ENCODE results near the gene HPS1. TPM values are rescaled to one million over a fixed set of nuclear protein-coding genes. Genes with fewer than 3 reads are reported as not detected.

HPS1 gene
- total RNA-seq, 1 experiment from 2014 or later: 20.4 TPM

- DNase-seq (ENCODE audit: low spot score): peak; percentile 23
Observed at GRCh38 chr10:98463976-98464754, 17.4 kb upstream of the HPS1 start.

- no peak for DNase-seq (ENCODE audit: low spot score)
Observed at GRCh38 chr10:98463016-98463415, 16.3 kb upstream of the HPS1 start.

- DNase-seq (ENCODE audit: low spot score): no peak
Observed at GRCh38 chr10:98461500-98461842, 14.7 kb upstream of the HPS1 start.

DNA sequence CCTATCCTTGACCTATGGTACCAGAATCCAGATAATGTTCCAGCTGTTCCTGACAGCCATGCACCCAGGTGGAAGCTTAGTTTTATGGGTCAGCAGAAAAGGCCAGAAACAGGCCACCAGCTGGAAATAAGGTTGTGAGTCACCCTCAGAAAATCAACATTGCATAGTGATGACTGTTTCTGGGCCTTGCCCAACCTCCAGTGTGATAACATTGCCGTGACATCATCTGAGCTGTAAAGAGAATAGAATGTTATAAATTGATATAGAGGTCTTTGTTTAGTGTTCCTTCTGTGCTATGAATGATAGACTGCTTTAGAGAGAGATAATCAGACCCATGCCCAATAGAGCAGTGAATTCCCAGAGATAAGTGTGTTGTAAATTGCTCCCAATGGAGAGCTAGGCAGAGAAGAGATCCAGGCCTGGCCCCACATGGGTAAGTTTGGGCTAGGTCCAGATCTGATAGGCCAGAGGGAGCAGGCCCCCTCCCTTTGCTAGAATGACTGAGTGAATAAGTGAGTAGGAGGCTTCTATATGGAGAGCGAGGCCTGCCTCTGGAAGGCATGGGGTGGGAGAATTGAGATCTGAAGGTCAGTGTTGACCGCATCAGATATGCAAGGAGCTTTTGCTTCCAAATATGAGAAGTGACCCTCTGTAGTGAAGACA lies 14.2 kb upstream of the HPS1 start:
- peak; percentile 90 for DNase-seq (ENCODE audit: low spot score)

DNA sequence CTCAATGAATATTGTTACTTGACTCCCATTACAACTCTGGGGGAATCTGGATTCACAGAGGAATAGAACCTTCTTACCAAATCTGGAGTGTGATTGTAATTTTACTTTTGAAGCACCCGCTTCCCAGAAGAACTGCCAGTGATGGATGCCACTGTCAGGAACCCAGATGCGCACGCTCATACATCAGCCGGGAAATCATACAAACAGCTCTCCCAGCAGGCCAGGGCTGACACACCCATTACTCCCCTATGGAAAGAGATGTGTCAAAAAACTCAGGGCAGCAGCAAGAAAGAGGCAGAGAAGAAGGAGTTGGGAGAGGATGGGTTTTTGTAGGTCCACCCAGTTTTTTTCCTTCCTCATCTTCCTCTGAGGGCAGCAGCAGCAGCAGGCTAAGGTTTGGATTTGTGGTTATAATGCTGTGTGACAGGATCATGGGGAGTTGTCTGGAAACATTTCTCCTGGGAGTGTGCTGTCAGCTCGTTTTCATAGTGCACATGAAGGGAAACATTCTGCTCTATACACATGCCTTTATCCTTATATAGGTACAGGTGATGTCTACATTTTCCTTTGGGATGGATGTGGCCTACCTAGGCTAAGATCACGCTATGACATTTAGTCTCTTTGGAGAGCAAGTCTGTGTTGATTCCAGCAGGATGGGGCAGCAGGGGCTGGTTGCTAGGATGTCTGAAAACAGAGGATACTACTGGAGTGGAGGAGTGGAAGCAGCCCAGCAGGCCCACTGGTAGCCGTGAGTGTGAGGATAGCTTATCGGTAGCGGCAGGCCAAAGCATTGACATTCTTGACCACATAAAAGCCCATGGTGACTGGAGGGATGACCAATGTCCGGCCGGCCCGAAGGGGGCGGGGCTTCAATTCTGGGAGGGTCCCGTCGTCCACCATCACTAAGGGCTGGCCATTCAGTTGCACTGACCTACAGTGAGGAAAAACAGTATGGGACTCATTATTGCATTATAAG lies 12.4 kb upstream of the HPS1 start:
- DNase-seq (ENCODE audit: low spot score): no peak

- no peak for DNase-seq (ENCODE audit: low spot score)
Observed at GRCh38 chr10:98457721-98458120, 11.0 kb upstream of the HPS1 start.

GRCh38 chr10:98456686-98457482 lies 10.1 kb upstream of the HPS1 start:
- DNase-seq (ENCODE audit: low spot score): no peak

- DNase-seq (ENCODE audit: low spot score): no peak
Observed at GRCh38 chr10:98456043-98456570, 9.4 kb upstream of the HPS1 start.

DNA sequence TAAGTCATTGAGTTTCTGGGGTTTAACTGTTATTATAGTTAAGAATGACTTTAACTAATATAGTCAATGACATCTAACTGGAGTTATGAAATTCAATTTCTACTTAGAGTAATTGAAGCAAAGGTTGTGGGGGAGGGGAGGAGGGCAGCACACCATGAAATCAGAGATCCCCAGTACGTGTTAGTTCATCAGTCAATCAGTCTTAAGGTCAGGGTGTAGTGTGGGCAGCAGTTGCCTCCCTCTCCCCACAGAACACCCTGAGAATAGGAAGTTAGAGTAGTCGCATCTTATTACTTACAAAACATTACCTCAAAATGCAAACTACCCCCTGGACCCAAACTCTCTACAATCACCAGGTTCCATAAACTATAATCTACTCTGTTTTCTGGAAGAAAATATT lies 7.0 kb upstream of the HPS1 start:
- DNase-seq (ENCODE audit: low spot score): no peak

DNA sequence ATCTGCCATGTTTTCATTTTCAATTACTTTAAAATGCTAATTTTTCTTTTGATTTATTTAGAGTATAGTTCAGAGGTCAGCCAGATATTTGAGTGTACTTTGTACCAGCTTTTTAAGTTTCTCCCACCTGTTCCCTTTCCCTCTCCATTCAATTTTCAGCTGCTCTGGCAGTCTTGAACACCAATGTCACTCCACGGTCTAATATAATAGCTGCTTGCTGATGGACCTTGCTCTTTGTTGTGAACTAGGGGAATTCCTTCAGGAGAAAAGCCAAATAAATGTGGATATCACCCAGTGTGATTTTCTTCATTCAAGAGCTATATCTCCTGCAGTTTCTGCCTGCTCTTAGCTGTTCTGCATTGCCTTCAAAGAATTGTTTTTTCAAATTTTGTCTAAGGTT lies 3.9 kb upstream of the HPS1 start:
- no peak for DNase-seq (ENCODE audit: low spot score)

- no peak for DNase-seq (ENCODE audit: low spot score)
Observed at GRCh38 chr10:98449287-98449686, 2.6 kb upstream of the HPS1 start.

DNA sequence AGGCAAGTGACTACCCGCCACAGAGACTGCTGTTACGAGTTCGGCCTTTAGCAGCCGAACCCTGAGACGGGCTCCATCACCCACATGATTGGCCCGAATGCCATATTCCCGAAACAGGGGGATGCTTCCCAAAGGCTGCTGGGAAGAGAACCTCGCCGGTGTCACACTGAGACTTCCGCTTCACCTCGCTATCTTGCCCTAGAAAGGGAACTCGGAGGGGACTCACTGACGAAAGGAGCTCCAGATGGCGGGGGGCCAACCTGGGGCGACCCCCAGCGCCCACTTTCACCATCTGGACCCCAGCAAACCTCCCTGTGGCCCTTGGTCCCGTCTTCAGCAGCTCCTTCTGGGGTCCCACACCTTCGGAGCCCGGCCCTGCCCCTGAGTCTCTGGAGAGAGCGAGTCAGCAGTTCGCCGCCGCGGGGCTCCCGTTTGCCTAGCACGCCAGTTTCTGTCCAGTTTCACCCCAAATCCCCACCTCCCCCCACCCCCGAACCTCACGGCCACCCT lies 529 bp downstream of the HPS1 start:
- DNase-seq (ENCODE audit: low spot score): no peak

DNA sequence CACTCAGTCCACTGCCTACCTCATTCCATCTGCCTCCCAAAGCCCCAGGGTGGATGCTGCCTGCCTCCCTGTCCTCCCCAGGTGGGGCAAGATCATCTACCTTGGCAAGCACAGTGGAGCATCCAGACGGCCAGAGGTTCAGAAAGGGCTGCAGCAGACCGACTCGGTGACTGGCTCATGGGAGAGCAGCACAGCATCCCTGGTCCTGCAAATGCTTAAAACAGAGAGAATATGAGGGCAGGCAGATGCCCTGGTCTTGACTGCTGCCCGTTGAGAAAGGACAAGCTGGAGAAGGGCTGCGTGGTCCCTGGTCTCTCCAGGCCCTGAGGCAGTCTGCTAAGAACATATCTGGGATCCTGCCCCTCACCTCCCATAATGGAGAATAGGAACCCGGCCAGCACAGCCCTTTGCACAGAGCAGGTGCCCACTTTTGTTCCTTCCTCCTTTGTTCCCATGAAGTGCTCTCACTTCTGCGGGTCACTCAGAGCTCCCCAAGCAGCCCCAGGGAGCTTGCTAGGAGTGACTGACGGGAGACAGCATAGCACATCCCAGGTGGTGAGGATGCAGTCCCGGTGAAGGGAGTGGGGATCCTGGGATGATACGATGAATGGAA lies 1.4 kb downstream of the HPS1 start:
- no peak for DNase-seq (ENCODE audit: low spot score)

DNA sequence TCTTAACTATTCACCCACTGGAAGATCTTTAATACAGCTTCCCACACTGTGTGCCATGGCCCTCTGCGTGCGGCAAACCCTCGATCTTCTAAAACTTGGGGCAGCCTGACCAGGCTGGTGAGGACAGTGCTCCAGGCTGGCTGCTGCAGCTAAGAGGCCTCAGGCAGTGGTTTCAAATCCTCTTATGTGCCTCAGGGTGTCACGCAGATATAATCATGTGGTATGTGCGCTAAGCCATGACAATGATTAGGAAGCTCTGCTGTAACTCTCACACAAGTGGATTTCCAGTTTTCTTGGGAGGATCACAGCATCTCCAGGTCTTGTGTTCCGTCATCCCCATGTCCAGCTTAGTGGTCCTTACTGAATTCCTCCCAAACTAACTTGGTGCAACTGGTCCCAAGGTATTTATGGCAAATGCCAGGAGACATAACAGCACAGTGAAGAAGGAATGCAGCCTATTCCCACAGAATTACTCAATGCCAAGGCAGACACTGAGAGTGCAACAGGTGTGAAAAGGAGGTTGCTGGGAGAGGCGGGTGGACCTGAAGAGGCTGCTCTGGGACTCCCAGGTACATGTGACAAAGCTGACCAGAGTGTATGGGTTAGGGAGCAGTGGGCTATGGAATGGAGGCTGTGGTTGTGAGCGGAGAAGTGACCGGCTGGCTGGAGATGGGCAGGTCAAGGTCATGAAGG lies 2.3 kb downstream of the HPS1 start:
- no peak for DNase-seq (ENCODE audit: low spot score)

DNA sequence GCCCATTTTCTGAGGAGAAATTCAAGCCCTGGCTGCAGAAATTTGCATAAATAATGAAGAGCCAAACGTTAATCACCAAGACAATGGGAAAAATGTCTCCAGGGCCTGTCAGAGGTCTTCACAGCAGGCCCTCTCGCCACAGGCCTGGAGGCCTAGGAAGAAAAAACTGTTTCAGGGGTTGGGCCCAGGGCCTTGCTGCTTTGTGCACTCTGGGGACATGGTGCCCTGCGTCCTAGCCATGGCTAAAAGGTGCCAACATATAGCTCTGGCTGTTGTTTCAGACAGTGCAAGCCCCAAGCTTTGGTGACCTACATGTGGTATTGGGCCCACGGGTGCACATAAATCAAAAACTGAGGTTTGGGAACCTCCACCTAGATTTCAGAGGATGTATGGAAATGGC lies 8.0 kb downstream of the HPS1 start:
- no peak for DNase-seq (ENCODE audit: low spot score)

DNA sequence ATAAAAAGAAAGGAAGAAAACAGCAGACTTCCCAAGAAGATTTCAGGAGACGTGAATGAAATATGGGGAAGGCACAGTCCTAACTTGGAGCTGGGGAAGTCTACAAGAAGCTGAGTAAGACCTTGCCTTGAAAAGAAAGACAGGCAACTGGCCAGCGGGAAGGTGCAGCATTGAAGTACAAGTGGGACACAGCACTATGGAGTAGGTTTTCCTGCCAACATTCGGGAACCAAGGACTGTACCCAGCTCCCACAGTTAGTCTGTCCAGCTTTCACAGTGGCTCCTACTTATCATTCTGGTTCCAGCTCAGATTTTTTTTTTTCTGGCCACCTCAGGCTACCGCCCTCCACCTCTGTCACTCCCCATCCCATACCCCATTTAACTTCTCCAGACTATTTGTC lies 10.0 kb downstream of the HPS1 start:
- no peak for DNase-seq (ENCODE audit: low spot score)

GRCh38 chr10:98435178-98435577 lies 11.6 kb downstream of the HPS1 start:
- DNase-seq (ENCODE audit: low spot score): no peak

DNA sequence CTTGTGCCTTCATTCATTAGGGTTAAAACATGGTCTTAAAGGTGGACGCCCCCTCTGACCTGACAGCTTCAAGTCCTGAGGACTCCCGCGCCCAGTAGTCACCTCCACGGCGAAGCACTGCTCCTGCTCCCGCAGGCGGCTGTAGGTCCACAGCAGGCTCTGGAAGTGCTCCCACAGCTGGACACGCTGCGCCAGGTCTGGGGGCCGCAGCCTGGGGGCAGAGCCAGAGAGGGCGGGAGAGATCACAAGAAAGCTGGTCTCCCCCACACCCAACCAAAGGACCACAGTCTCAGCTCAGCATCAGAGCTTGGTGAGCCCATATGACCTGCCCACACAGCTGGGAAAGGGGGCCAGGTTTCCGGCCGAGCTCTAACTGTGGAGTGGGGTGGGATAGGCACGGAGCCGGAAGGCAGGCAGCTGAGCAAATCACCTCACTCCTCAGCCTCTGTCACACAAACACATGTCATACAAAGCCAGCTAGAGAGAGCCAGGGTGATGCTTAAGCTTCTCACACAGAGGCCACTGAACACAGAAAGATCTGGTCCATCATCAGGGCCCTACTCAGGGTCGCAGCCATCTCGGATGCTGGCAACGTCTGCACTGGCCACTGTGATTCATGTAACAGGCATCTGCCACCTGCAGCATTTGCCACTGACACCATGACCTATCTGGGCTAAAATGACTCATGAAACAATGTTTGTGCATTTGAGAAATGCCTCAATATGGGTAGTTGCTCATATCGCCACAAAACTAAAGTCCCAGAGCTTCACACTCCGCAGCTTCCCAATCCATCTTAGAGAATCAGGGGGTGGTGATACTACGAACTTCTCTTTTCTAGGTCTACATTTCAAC lies 12.6 kb downstream of the HPS1 start:
- no peak for DNase-seq (ENCODE audit: low spot score)

DNA sequence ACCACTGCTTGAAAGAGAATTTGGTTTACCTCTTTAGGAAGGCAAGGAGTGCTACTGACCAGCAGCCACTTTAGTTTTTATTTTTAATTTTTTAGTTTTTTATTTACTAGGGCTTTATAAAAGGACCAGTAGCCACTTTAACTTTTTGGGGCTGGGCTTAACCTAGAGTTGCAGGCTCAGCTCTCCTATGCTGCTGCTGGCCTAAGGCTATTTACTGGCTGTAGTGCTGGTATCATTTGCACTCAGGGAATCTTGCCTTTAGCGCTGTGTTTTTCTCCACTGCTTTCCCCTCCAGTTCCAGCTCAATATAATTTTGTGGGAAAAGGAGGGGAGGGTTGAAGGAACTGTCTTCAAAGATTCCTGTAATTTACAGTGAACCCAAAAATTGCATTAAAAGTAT lies 13.4 kb downstream of the HPS1 start:
- no peak for DNase-seq (ENCODE audit: low spot score)

Measured in H4 (cell line).